GM10248 (cell line): ENCODE measurements around the gene TMTC3.

Experiments used
- CTCF ChIA-PET: fragments of 300-600 bp; sonication (Branson Sonifier 250); formaldehyde crosslinking; extraction: SDS; loops from one replicate; lab custom pipeline; 2021; ENCODE audit warnings: antibody characterized with exemption; lab: Yijun Ruan, JAX
- POLR2A ChIA-PET: fragments of 350-650 bp; sonication (Branson Sonifier 250); formaldehyde crosslinking; extraction: SDS; loops from one replicate; lab custom pipeline; 2020; ENCODE audit warnings: antibody characterized with exemption; lab: Yijun Ruan, JAX
- DNase-seq: peaks from one replicate; pipeline ENCODE4 v3.0.0; 2012; ENCODE audit errors: extremely low spot score
- CTCF ChIP-seq: IDR thresholded peaks from 2 replicates; pipeline ENCODE4 v1.5.1; 2012; ENCODE audit warnings: mild to moderate bottlenecking, low read depth; ENCODE audit errors: extremely low read depth, missing control alignments, control extremely low read depth

TMTC3 gene

DNA sequence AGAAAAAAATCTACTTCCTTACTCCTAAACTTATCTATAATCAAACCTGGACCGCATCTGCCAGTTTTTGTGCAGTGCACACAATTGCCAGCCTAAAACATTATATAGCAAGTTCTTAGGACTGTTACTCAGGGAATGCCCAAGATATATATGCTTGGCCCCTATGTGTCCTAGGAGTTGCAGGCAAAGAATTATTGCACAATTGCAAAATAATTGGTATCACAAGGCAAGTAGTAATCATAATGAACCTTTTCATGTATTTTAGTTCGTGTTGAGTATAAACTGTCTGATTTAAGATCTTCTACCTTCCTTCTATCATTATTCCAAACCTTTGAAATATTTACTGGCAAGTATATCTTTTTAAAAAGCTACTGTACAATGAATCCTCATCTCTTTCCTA lies 45.5 kb downstream of the TMTC3 start:
- no peak for TF ChIP-seq CTCF
- POLR2A ChIA-PET = no interaction called here
- DNase-seq = no peak
- CTCF ChIA-PET = interaction anchor here (1.6 kb wide), 2 partner anchors 10 to 15 kb away, joined by 5 to 6 read pairs; no protein-coding TSS in a partner anchor

DNA sequence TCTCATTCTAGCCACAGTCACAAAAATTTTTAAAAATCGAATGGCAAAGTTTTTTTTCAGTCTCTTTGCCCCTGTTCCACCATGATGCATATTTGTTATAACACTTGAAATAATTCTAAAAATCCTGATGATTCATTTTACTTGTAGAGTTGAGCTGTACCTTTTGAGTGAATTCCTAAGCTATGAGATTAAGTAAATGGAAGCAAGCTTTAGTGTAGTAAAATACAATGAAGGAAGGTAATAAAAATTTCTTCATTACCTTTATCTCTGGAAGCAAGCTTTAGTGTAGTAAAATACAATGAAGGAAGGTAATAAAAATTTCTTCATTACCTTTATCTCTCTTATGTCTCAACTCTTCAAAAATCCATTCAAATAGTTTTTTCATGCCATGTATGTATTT lies 46.1 kb downstream of the TMTC3 start:
- ChIA-PET CTCF (interaction anchor here (1.6 kb wide), 2 partner anchors 11 to 14 kb away, joined by 5 to 6 read pairs; no protein-coding TSS in a partner anchor), POLR2A (interaction anchor here (0.7 kb wide), 1 partner anchor 197 kb away, joined by 3 read pairs; no protein-coding TSS in a partner anchor)
- TF ChIP-seq CTCF = no peak
- no peak for DNase-seq

- no peak for DNase-seq
- ChIA-PET CTCF (no interaction called here), POLR2A (no interaction called here)
- TF ChIP-seq CTCF = no peak
These were observed 50.3 kb downstream of the TMTC3 start for GRCh38 chr12:88192426-88192825.

- POLR2A ChIA-PET = no interaction called here
- no peak for DNase-seq
- no peak for TF ChIP-seq CTCF
- CTCF ChIA-PET = interaction anchor here (0.7 to 1.0 kb wide), 2 partner anchors 11 to 39 kb away, joined by 3 read pairs; no protein-coding TSS in a partner anchor
These were observed 52.8 kb downstream of the TMTC3 start for GRCh38 chr12:88194868-88195267.

DNA sequence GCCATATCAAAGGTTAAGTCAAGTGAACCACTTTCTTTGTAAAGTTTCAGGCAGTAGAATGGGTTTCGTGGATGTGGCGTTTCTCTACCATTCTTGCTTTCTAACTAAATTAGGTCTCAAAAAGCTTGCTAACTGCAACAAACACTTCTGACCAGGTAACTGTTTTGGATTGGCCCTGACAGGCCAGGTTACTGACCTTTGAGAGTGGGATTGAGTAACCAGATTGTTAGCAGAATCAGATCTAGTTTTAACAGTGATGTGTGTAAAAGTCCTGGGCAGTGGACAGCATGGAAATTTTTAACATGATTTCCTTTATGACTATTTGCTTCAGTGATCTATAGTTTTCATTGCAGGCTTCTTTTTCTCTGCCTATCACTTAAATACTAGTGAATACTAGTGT lies 57.9 kb downstream of the TMTC3 start:
- CTCF ChIA-PET = interaction anchor here (1.6 kb wide), 1 partner anchor 14 kb away, joined by 7 read pairs; no protein-coding TSS in a partner anchor
- no peak for TF ChIP-seq CTCF
- POLR2A ChIA-PET = no interaction called here
- no peak for DNase-seq

DNA sequence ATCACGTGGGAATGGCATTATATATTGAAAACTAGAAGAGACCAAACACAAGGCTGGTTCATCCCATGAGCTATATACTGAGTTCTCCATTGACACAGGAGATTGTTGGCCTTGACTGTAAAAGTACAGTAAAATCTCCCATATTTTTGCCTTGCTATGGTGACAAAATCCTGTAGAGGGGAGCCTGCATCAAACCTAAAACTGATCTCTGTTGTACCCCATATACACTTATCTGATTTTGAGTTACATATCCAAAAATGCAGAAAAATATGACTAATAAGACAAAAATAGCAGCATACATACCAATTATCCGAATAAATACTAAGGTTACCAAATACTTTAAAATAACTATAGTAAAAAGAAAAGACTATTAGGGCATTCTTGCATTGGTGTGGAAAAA lies 60.4 kb downstream of the TMTC3 start:
- ChIA-PET POLR2A (no interaction called here), CTCF (interaction anchor here (1.6 kb wide), 1 partner anchor 14 kb away, joined by 6 read pairs; no protein-coding TSS in a partner anchor)
- no peak for TF ChIP-seq CTCF
- no peak for DNase-seq
